Stomach (tissue), 9 donors: Measurements from ENCODE around the gene MEF2A. TPM values are rescaled to one million over a fixed set of nuclear protein-coding genes. Genes with fewer than 3 reads are reported as not detected.

Experiments
- DNase-seq, 2 donors: peaks; one replicate each; pipeline versions ENCODE4 v3.0.0 to v3.0.0-alpha.2; 2013 to 2019
- H3K27ac ChIP-seq, 5 donors: fragments of 200-600 bp in 4 of 5; sonication (generic) in 4 of 5; one replicate each; pipeline ENCODE4 v1.5.1; 2013 to 2019; ENCODE audit warnings: mild to moderate bottlenecking in 1 of 5, moderate library complexity in 1 of 5
- H3K27me3 ChIP-seq, 3 donors: fragments of 200-600 bp; sonication (generic); one replicate each; pipeline ENCODE4 v1.5.1; 2017 to 2019; ENCODE audit warnings: mixed run types in 1 of 3
- H3K36me3 ChIP-seq, 4 donors: fragments of 200-600 bp; sonication (generic); 1 replicate in 3 of 4; 2 replicates in 1 of 4; pipeline ENCODE4 v1.5.1; 2016 to 2019
- H3K4me1 ChIP-seq, 4 donors: fragments of 200-600 bp; sonication (generic); one replicate each; pipeline ENCODE4 v1.5.1; 2016 to 2019
- H3K4me3 ChIP-seq, 4 donors: fragments of 200-600 bp; sonication (generic) in 3 of 4; one replicate each; pipeline ENCODE4 v1.5.1; 2016 to 2019; ENCODE audit warnings: mild to moderate bottlenecking in 1 of 4
- H3K9me3 ChIP-seq, 4 donors: fragments of 200-600 bp; sonication (generic); one replicate each; pipeline ENCODE4 v1.5.1; 2016 to 2019
- EP300 ChIP-seq: sonication (generic); formaldehyde crosslinking; IDR thresholded peaks from one replicate; pipeline ENCODE4 v1.6.1; 2017; ENCODE audit warnings: antibody characterized with exemption
- POLR2A ChIP-seq, 4 donors: fragments of 450-650 bp; IDR thresholded peaks; one replicate each; pipeline ENCODE4 v1.6.1; 2016; ENCODE audit warnings: antibody characterized with exemption in 4 of 4, control low read depth in 2 of 4, mild to moderate bottlenecking in 1 of 4, moderate library complexity in 1 of 4
- POLR2AphosphoS5 ChIP-seq, 3 donors: sonication (generic); formaldehyde crosslinking; IDR thresholded peaks; one replicate each; pipeline ENCODE4 v1.6.1; 2016; ENCODE audit warnings: antibody characterized with exemption in 3 of 3
- WGBS, 5 donors: extraction: QIAGEN DNeasy Blood & Tissue Kit in 3 of 5; methylation state at CpG; one replicate each; pipeline versions ENCODE4 v1.1.5 to v1.1.7; 2013 to 2018; 5-methylcytosine and 5-hydroxymethylcytosine counted together
- intact Hi-C: fragments of 100-400 bp; cut with DNase I; formaldehyde crosslinking; loops from one replicate; pipeline ENCODE4 v1.15.1; 2023; ENCODE audit warnings: low total_unique reads
- polyA plus RNA-seq, 3 donors: library from polyadenylated mRNA; stranded (reverse); fragments of 200-250 nt; gene quantifications; one replicate each; pipeline ENCODE4 v1.2.3, GENCODE V29; 2013
- total RNA-seq, 5 donors: library from RNA; depleted of rRNA; stranded (reverse); fragments of >200 nt; gene quantifications; one replicate each; pipeline versions ENCODE4 v1.1.0 to v1.2.3, GENCODE V29; 2014 to 2016
- TF ChIP-seq, protein P1 (sequence below), 7 experiments: fragments of 450-650 bp in 4 of 7; fragments of 200-600 bp in 3 of 7; sonication (generic) in 3 of 7; IDR thresholded peaks; one replicate each; pipeline ENCODE4 v1.5.1; 2016 to 2019; ENCODE audit warnings: antibody characterized with exemption in 7 of 7, control low read depth in 2 of 7, mild to moderate bottlenecking in 1 of 7
- donor health status: healthy with polysubstance abuse.
- donor health status: Bipolar disorder and iron deficiency.
- donor health status: healthy.

MEF2A gene
- total and polyA plus RNA-seq, 8 donors = 11.0 to 85.2 (median 26.7) TPM

DNA sequence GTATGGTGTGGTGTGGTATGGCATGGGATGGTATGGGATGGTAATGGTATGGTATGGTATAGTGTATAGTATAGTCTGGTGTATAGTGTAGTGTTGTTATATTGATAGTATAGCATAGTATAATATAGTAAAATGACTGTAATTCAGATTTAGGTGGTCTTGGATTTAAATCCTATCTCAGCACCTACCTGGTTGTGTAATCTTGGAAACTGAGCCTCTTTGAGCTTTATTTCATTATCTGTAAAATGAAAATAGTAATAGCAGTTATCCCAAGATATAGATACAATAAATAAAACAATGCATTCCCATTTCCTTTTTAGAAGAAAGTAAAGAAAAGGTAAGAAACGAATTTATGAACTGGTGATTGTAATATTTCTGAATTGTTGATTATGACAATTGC, 27.5 kb upstream of the MEF2A start:
- 60 to 86% (median 74%) methylated on average over 1 of the region's 1 CpG for WGBS, 5 donors
- Histone ChIP-seq H3K27me3 (no peaks in the 10 kb centered on the region), H3K27ac (no peak overlapping the region), H3K4me1 (peaks cover 0 to 5% (median 0%) of the 10 kb centered on the region in 4 donors), H3K9me3 (no peaks in the 10 kb centered on the region), H3K4me3 (no peak overlapping the region), H3K36me3 (no peaks in the 10 kb centered on the region)
- intact Hi-C loops = no loop called here
- no peak for DNase-seq
- TF ChIP-seq EP300 = no peak
- TF ChIP-seq, protein P1, sequence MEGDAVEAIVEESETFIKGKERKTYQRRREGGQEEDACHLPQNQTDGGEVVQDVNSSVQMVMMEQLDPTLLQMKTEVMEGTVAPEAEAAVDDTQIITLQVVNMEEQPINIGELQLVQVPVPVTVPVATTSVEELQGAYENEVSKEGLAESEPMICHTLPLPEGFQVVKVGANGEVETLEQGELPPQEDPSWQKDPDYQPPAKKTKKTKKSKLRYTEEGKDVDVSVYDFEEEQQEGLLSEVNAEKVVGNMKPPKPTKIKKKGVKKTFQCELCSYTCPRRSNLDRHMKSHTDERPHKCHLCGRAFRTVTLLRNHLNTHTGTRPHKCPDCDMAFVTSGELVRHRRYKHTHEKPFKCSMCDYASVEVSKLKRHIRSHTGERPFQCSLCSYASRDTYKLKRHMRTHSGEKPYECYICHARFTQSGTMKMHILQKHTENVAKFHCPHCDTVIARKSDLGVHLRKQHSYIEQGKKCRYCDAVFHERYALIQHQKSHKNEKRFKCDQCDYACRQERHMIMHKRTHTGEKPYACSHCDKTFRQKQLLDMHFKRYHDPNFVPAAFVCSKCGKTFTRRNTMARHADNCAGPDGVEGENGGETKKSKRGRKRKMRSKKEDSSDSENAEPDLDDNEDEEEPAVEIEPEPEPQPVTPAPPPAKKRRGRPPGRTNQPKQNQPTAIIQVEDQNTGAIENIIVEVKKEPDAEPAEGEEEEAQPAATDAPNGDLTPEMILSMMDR (IDR thresholded peaks at IDR 0.05) = no peak

- no peak for TF ChIP-seq POLR2AphosphoS5 (IDR thresholded peaks at IDR 0.05)
- no peak for TF ChIP-seq EP300
- no peak for TF ChIP-seq POLR2A (IDR thresholded peaks at IDR 0.05)
- TF ChIP-seq, protein P1 (IDR thresholded peaks at IDR 0.05) = no peak
- Histone ChIP-seq H3K27me3 (no peaks in the 10 kb centered on the region), H3K9me3 (no peaks in the 10 kb centered on the region), H3K27ac (no peak overlapping the region), H3K36me3 (no peaks in the 10 kb centered on the region), H3K4me1 (no peaks in the 10 kb centered on the region), H3K4me3 (no peak overlapping the region)
- intact Hi-C loops = no loop called here
- no peak for DNase-seq
Measured at GRCh38 chr15:99542828-99543227, 23.0 kb upstream of the MEF2A start.

GRCh38 chr15:99545605-99546004, 20.2 kb upstream of the MEF2A start:
- no peaks in the 10 kb centered on the region for H3K9me3 ChIP-seq
- no peaks in the 10 kb centered on the region for H3K27me3 ChIP-seq
- H3K27ac ChIP-seq = no peak overlapping the region
- H3K4me3 ChIP-seq = no peak overlapping the region
- no peaks in the 10 kb centered on the region for H3K4me1 ChIP-seq
- intact Hi-C loops = no loop called here
- TF ChIP-seq, protein P1 (IDR thresholded peaks at IDR 0.05) = no peak
- no peak for TF ChIP-seq POLR2A (IDR thresholded peaks at IDR 0.05)
- TF ChIP-seq EP300 = no peak
- no peak for TF ChIP-seq POLR2AphosphoS5 (IDR thresholded peaks at IDR 0.05)
- DNase-seq = no peak
- no peaks in the 10 kb centered on the region for H3K36me3 ChIP-seq

GRCh38 chr15:99546441-99547100, 19.2 kb upstream of the MEF2A start:
- Histone ChIP-seq H3K9me3 (no peaks in the 10 kb centered on the region), H3K4me1 (no peaks in the 10 kb centered on the region), H3K27me3 (no peaks in the 10 kb centered on the region), H3K4me3 (no peak overlapping the region), H3K36me3 (no peaks in the 10 kb centered on the region), H3K27ac (no peak overlapping the region)
- intact Hi-C loops = no loop called here
- no peak for DNase-seq
- 68 to 93% (median 84%) methylated on average over 4 of the region's 4 CpGs for WGBS, 5 donors
- TF ChIP-seq, protein P1 (IDR thresholded peaks at IDR 0.05) = no peak
- TF ChIP-seq EP300 (no peak), POLR2AphosphoS5 (IDR thresholded peaks at IDR 0.05) (no peak), POLR2A (IDR thresholded peaks at IDR 0.05) (no peak)
